ENCODE measurements around the gene LRRC36. TPM values are rescaled to one million over a fixed set of nuclear protein-coding genes. Genes with fewer than 3 reads are reported as not detected.

Gene LRRC36
- total RNA-seq, 1 donor from 2014 or later: 0.92 TPM

GRCh38 chr16:67424261-67424615 is 97.6 kb downstream of the LRRC36 start:
- no peak for DNase-seq (ENCODE audit: low read depth, low spot score)

GRCh38 chr16:67425061-67425460 is 98.4 kb downstream of the LRRC36 start:
- no peak for DNase-seq (ENCODE audit: low read depth, low spot score)

- no peak for DNase-seq (ENCODE audit: low read depth, low spot score)
Observed at GRCh38 chr16:67425580-67425979, 99.0 kb downstream of the LRRC36 start.

GRCh38 chr16:67426022-67426421 is 99.4 kb downstream of the LRRC36 start:
- no peak for DNase-seq (ENCODE audit: low read depth, low spot score)

GRCh38 chr16:67426950-67427349 is 100.3 kb downstream of the LRRC36 start:
- DNase-seq (ENCODE audit: low read depth, low spot score): no peak

- peak; percentile 19 for DNase-seq (ENCODE audit: low read depth, low spot score)
Observed at GRCh38 chr16:67428146-67428731, 101.6 kb downstream of the LRRC36 start.

- DNase-seq (ENCODE audit: low read depth, low spot score): no peak
Observed at GRCh38 chr16:67429053-67429798, 102.6 kb downstream of the LRRC36 start.

GRCh38 chr16:67429799-67430503 is 103.3 kb downstream of the LRRC36 start:
- DNase-seq (ENCODE audit: low read depth, low spot score): no peak

- no peak for DNase-seq (ENCODE audit: low read depth, low spot score)
Observed at GRCh38 chr16:67430504-67430976, 103.9 kb downstream of the LRRC36 start.

GRCh38 chr16:67430977-67431774 is 104.6 kb downstream of the LRRC36 start, which contains the start of gene HSD11B2:
Gene HSD11B2 (plus strand): TSS chr16:67431121. CDS start chr16:67431249, 128 bp downstream.
- no peak for DNase-seq (ENCODE audit: low read depth, low spot score)

- DNase-seq (ENCODE audit: low read depth, low spot score): no peak
Observed at GRCh38 chr16:67431775-67432505, 105.3 kb downstream of the LRRC36 start.

GRCh38 chr16:67432506-67432890 is 105.9 kb downstream of the LRRC36 start:
- DNase-seq (ENCODE audit: low read depth, low spot score): no peak

GRCh38 chr16:67433131-67433719 is 106.6 kb downstream of the LRRC36 start:
- no peak for DNase-seq (ENCODE audit: low read depth, low spot score)

Other genes with a start within 250 kb of the LRRC36 start
- gene PHAF1, start 216.9 kb upstream of the LRRC36 start, total RNA-seq: 14.2 and 18.3 TPM in 2 replicates
- 6.0 and 6.1 TPM in 2 replicates for gene B3GNT9, start 175.8 kb upstream of the LRRC36 start, total RNA-seq
- gene TRADD, start 166.9 kb upstream of the LRRC36 start, total RNA-seq: 12.7 and 18.0 TPM in 2 replicates
- gene FBXL8, start 166.9 kb upstream of the LRRC36 start, total RNA-seq: 2.9 and 5.9 TPM in 2 replicates
- gene HSF4, start 162.1 kb upstream of the LRRC36 start, total RNA-seq: 0.13 and 0.95 TPM in 2 replicates
- 9.1 and 10.6 TPM in 2 replicates for gene NOL3, start 156.3 kb upstream of the LRRC36 start, total RNA-seq
- gene MATCAP1, start 142.9 kb upstream of the LRRC36 start, total RNA-seq: 11.7 and 12.8 TPM in 2 replicates
- gene EXOC3L1, start 136.7 kb upstream of the LRRC36 start, total RNA-seq: 1.1 and 2.2 TPM in 2 replicates
- 68.3 and 82.9 TPM in 2 replicates for gene E2F4, start 134.7 kb upstream of the LRRC36 start, total RNA-seq
- gene ELMO3, start 127.7 kb upstream of the LRRC36 start, total RNA-seq: 0.53 and 1.4 TPM in 2 replicates
- gene TMEM208, start 99.7 kb upstream of the LRRC36 start, total RNA-seq: 27.5 and 30.0 TPM in 2 replicates
- gene FHOD1, start 79.3 kb upstream of the LRRC36 start, total RNA-seq: 22.1 and 27.0 TPM in 2 replicates
- gene SLC9A5, start 77.8 kb upstream of the LRRC36 start, total RNA-seq: 0.99 and 1.3 TPM in 2 replicates
- 33.2 and 51.5 TPM in 2 replicates for gene PLEKHG4, start 47.3 kb upstream of the LRRC36 start, total RNA-seq
- 0.28 and 0.33 TPM in 2 replicates for gene KCTD19, start 74 bp upstream of the LRRC36 start, total RNA-seq
- gene TPPP3, start 66.7 kb downstream of the LRRC36 start, total RNA-seq: 0.18 and 0.20 TPM in 2 replicates
- 4.0 and 7.8 TPM in 2 replicates for gene ZDHHC1, start 89.7 kb downstream of the LRRC36 start, total RNA-seq
- not detected in 2 replicates for gene HSD11B2, start 104.3 kb downstream of the LRRC36 start, total RNA-seq
- gene ATP6V0D1, start 154.3 kb downstream of the LRRC36 start, total RNA-seq: 82.2 and 91.8 TPM in 2 replicates
- gene AGRP, start 156.7 kb downstream of the LRRC36 start, total RNA-seq: not detected in 2 replicates
- 45.7 and 54.2 TPM in 2 replicates for gene RIPOR1, start 202.0 kb downstream of the LRRC36 start, total RNA-seq
- 25.1 and 35.3 TPM in 2 replicates for gene CTCF, start 235.7 kb downstream of the LRRC36 start, total RNA-seq